GM19328 (cell line): ENCODE measurements around the gene SLC12A7.

Experiments used
- ATAC-seq: cut with Tn5 transposase; IDR thresholded peaks from one replicate; pipeline ENCODE4 v1.9.1; 2021; ENCODE audit warnings: mild to moderate bottlenecking, moderate library complexity; ENCODE audit not compliant: unreplicated experiment

SLC12A7 gene

GRCh38 chr5:1039706-1040260, 72.1 kb downstream of the SLC12A7 start:
- no peak for ATAC-seq

- ATAC-seq, result no peak
Measured at GRCh38 chr5:1039210-1039548, 72.7 kb downstream of the SLC12A7 start.

- ATAC-seq, result no peak
Measured at GRCh38 chr5:1038417-1039209, 73.2 kb downstream of the SLC12A7 start.

DNA sequence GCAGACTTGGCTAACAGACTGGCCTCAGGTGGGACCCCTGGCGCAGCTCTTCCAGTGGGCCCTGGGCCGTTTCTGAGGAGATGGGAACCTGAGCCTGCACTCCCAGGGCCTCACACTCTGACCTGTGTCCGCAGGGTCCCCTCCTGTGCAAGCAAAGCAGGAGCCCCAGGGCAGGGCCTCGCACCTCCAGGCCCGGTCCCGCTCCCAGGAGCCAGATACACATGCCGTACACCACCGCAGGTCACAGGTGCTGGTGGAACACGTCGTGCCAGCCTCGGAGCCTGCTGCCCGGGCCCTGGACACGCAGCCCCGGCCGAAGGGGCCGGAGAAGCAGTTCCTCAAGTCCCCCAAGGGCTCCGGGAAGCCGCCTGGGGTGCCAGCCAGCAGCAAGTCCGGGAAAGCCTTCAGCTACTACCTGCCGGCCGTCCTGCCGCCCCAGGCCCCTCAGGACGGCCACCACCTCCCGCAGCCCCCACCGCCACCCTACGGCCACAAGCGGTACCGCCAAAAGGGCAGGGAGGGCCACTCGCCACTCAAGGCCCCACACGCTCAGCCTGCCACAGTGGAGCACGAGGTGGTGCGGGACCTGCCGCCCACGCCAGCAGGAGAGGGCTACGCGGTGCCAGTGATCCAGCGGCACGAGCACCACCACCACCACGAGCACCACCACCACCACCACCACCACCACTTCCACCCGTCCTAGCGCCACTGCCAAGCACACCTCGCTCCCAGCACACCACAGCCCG, 74.0 kb downstream of the SLC12A7 start:
- no peak for ATAC-seq

- no peak for ATAC-seq
Measured at GRCh38 chr5:1037123-1037670, 74.7 kb downstream of the SLC12A7 start.

- no peak for ATAC-seq
Measured at GRCh38 chr5:1036504-1037122, 75.2 kb downstream of the SLC12A7 start.

GRCh38 chr5:1035421-1036405, 76.2 kb downstream of the SLC12A7 start:
- no peak for ATAC-seq

GRCh38 chr5:1034986-1035385, 76.9 kb downstream of the SLC12A7 start:
- no peak for ATAC-seq

DNA sequence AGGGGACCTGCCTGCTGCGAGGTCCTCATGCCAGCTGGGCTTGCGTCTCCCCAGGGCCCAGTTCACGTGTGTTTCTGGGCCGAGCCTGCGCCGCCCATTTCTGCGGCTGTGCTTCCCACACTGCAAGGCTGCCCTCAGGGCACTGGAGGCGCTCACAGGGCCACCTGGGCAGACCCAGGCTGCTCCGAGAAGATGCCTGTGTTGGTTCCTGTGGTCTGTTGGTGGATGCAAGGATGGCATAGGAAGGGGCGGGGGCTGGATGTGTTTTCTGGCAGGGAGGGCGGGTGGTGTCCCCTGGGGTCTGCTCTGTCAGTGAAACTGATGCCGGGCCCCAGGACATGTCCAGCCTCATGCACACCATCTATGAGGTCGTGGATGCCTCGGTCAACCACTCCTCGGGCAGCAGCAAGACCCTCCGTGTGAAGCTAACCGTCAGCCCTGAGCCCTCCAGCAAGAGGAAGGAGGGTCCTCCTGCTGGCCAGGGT, 77.4 kb downstream of the SLC12A7 start:
- ATAC-seq, result no peak

GRCh38 chr5:1033606-1034420, 78.0 kb downstream of the SLC12A7 start:
- ATAC-seq, result no peak

GRCh38 chr5:1033178-1033577, 78.7 kb downstream of the SLC12A7 start:
- ATAC-seq, result no peak

DNA sequence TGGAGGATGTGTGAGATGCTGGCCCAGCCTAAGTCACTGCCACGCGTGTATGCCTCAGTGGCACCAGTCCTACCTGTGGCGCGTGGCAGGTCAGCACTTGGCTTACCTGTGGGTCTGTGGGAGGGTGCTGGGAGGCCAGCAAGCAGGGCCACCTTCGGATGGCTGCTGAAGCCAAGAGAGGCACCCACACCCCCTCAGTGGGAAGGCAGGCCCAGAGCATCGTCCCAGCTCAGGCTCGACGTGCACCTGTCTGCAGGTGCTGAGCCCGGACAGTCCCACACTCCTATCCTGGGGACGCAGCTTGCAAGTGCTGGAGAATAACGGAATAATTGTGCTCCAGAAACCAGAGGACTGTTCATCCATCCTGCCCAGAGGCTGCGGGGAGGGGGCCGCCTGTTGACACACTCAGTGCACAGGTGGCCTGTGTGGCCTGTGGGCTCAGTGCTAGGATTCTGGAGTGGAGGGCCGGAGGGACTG, 79.3 kb downstream of the SLC12A7 start:
- ATAC-seq, result no peak

DNA sequence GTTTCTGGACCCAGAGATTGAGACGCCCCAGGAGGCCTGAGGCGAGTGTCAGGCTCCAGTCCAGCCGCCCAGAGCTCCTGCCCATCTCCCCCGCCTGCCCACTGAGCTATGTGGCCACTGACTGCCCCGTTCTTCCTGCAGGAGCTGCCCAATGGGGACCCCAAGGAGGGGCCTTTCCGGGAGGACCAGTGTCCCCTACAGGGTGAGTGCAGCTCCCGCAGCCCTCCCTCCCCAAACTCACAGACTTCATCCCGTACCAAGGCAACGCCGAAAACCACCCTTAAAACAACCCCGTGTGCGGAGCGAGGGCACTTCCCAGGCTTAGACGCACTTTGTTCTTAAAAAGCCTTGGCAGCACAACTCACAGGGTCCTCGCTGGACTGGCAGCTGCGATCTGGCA, 79.9 kb downstream of the SLC12A7 start:
- no peak for ATAC-seq

- ATAC-seq, result no peak
Measured at GRCh38 chr5:1031306-1031959, 80.4 kb downstream of the SLC12A7 start.

GRCh38 chr5:1030801-1031271, 81.0 kb downstream of the SLC12A7 start:
- ATAC-seq, result no peak

GRCh38 chr5:1029945-1030625, 81.8 kb downstream of the SLC12A7 start:
- no peak for ATAC-seq

- ATAC-seq, result no peak
Measured at GRCh38 chr5:1029282-1029944, 82.5 kb downstream of the SLC12A7 start.
